GM18519 (cell line): ENCODE results near the gene OPRL1.
"Not testable (repeated sequence)": the region's sequence is repeated elsewhere in the genome, so short reads cannot be mapped to it uniquely, and the experiment has no call there.

Experiments used
- ATAC-seq: cut with Tn5 transposase; IDR thresholded peaks from one replicate; pipeline ENCODE4 v1.9.1; 2021; ENCODE audit warnings: mild to moderate bottlenecking, moderate library complexity; ENCODE audit not compliant: unreplicated experiment, low FRiP score

The OPRL1 gene

GRCh38 chr20:64113796-64114355 lies 34.0 kb downstream of the OPRL1 start:
- ATAC-seq = no peak

- ATAC-seq = no peak
These were observed 34.6 kb downstream of the OPRL1 start for GRCh38 chr20:64114356-64114971.

GRCh38 chr20:64115171-64115911 lies 35.5 kb downstream of the OPRL1 start:
- no peak for ATAC-seq

- ATAC-seq = no peak
These were observed 36.1 kb downstream of the OPRL1 start for GRCh38 chr20:64116016-64116415.

GRCh38 chr20:64116541-64117431 lies 36.9 kb downstream of the OPRL1 start:
- ATAC-seq = no peak

GRCh38 chr20:64117432-64117777 lies 37.5 kb downstream of the OPRL1 start:
- ATAC-seq = not testable (repeated sequence)

GRCh38 chr20:64119301-64119680 lies 39.4 kb downstream of the OPRL1 start:
- ATAC-seq = no peak

GRCh38 chr20:64119681-64120341 lies 39.9 kb downstream of the OPRL1 start:
- no peak for ATAC-seq

- ATAC-seq = no peak
These were observed 41.7 kb downstream of the OPRL1 start for GRCh38 chr20:64121586-64121985.

GRCh38 chr20:64122927-64123326 lies 43.0 kb downstream of the OPRL1 start:
- ATAC-seq = not testable (repeated sequence)

- not testable (repeated sequence) for ATAC-seq
These were observed 43.6 kb downstream of the OPRL1 start for GRCh38 chr20:64123517-64123916.

- ATAC-seq = no peak
These were observed 49.4 kb downstream of the OPRL1 start for GRCh38 chr20:64129146-64129782.

GRCh38 chr20:64130271-64130670 lies 50.4 kb downstream of the OPRL1 start:
- no peak for ATAC-seq

GRCh38 chr20:64130876-64131275 lies 51.0 kb downstream of the OPRL1 start:
- ATAC-seq = no peak

GRCh38 chr20:64131406-64131805 lies 51.5 kb downstream of the OPRL1 start:
- no peak for ATAC-seq

- no peak for ATAC-seq
These were observed 54.1 kb downstream of the OPRL1 start for GRCh38 chr20:64133951-64134407.

- not testable (repeated sequence) for ATAC-seq
These were observed 54.9 kb downstream of the OPRL1 start for GRCh38 chr20:64134744-64135143.

GRCh38 chr20:64136004-64136710 lies 56.3 kb downstream of the OPRL1 start:
- no peak for ATAC-seq

- no peak for ATAC-seq
These were observed 57.7 kb downstream of the OPRL1 start for GRCh38 chr20:64137598-64138031.
